Lower leg skin (tissue), 3 donors: ENCODE measurements around the gene BCAR1.

Source experiments
- POLR2A ChIP-seq, 2 donors: fragments of 450-650 bp; IDR thresholded peaks; one replicate each; pipeline ENCODE4 v1.6.1; 2016 to 2017; ENCODE audit warnings: antibody characterized with exemption in 2 of 2, mild to moderate bottlenecking in 1 of 2, moderate library complexity in 1 of 2
- TF ChIP-seq, protein P1 (sequence below), 3 donors: fragments of 450-650 bp; IDR thresholded peaks; one replicate each; pipeline ENCODE4 v1.5.1; 2016; ENCODE audit warnings: antibody characterized with exemption in 3 of 3, mild to moderate bottlenecking in 3 of 3, moderate library complexity in 2 of 3

DNA sequence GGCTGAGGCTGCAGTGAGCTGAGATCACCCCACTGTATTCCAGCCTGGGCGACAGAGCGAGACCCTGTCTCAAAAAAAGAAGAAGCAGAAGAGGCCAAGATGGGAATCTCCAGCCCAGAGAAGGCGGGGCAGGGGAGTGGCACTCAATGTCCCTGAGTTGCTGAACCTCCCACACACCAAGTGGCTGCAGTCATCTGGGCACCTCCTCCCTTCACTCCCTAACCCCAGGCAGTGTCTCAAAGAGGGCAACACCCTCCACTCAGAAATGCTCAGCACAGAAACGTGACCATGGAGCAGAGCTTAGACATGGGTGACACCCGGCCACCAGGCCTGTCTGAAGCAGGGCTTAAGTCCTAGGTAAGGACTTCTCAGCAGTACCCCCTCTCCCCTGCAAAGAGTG lies 36.3 kb upstream of the BCAR1 start:
- TF ChIP-seq, protein P1, sequence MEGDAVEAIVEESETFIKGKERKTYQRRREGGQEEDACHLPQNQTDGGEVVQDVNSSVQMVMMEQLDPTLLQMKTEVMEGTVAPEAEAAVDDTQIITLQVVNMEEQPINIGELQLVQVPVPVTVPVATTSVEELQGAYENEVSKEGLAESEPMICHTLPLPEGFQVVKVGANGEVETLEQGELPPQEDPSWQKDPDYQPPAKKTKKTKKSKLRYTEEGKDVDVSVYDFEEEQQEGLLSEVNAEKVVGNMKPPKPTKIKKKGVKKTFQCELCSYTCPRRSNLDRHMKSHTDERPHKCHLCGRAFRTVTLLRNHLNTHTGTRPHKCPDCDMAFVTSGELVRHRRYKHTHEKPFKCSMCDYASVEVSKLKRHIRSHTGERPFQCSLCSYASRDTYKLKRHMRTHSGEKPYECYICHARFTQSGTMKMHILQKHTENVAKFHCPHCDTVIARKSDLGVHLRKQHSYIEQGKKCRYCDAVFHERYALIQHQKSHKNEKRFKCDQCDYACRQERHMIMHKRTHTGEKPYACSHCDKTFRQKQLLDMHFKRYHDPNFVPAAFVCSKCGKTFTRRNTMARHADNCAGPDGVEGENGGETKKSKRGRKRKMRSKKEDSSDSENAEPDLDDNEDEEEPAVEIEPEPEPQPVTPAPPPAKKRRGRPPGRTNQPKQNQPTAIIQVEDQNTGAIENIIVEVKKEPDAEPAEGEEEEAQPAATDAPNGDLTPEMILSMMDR (IDR thresholded peaks at IDR 0.05): no peak
- TF ChIP-seq POLR2A (IDR thresholded peaks at IDR 0.05): no peak
